Measurements from ENCODE around the gene TFF1.

TFF1 gene

DNA sequence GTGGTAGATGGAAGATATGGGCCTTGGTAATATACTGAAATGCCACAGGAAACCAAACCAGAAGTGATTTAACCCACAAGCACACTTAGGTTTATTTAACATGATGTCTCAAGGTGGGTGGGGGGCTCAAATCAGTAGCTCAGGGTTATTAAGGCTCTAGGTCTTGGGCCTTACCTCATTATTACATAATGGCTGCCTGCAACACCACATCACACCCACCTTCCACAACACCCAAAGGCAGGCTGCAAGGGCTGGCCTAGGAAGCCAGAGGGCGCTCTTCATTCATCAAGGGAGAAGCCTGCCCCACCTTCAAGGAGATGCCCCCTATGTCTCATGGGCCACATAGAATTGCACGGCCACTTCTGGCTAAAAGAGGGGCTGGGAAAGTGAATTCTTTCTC is 6.0 kb downstream of the TFF1 start:
- DNase-seq, result no peak

- no peak for DNase-seq
These were observed 7.4 kb downstream of the TFF1 start for GRCh38 chr21:42358937-42359336.

DNA sequence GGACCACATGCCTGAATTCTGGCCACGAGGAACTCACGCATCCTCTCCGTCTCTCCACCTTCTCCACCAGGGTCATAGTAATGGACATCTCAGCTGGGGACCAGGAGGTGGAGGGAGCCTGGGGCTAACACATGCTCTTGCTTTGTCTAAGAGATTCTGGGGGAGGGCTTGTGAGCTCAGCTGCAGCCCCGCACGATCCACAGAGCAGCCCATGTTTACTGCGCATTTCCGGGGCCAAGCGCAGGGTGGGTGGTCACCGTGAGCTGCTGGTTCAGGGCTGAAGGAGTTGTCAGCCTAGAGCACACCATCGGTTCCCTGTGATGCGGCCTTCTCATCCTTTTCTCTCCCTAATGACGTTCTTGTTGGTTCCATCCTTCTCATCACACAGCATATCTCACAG is 8.1 kb downstream of the TFF1 start:
- no peak for DNase-seq

DNA sequence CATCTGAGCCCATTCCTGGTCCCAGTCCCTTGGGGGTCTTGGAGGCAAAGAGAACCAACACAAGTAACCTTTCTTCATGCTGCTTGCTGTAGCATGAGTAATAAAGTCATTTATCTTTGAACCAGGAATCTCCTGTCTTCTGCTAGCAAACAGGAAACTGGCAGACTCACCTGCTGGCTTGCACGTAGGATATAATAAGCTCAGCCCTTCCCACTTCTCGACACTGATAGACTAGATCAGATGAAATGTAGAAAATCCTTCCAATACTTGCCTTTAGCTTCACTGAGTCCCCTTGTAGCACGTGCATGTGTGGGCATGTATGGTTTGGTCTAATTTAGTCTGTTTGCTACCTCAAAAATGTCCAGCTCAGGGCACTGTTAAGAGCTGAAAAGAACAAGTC is 9.0 kb downstream of the TFF1 start:
- no peak for DNase-seq

- no peak for DNase-seq
These were observed 9.7 kb downstream of the TFF1 start for GRCh38 chr21:42356650-42357049.

- no peak for DNase-seq
These were observed 10.3 kb downstream of the TFF1 start for GRCh38 chr21:42356046-42356445.

DNA sequence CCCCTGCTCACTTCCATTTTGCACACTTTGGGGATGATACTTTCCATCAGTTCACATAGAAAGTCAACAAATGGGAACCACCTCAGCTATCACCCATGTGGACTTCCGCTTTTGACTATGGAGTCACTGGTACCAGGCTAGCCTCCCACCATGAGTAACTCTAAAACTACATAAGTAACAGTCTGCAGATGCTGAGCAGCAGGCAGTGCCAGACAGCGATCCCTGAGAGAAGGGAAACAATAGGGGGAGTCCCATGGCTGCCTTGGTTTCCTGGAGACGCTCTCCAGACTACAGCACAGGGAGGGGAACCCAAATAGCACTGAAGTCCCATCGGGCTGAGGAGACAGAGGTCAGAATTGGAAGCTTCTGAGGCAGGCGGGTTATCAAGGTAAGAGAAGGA is 12.7 kb downstream of the TFF1 start:
- DNase-seq, result no peak

GRCh38 chr21:42352441-42353095 is 13.8 kb downstream of the TFF1 start:
- DNase-seq, result no peak

GRCh38 chr21:42351626-42352440 is 14.5 kb downstream of the TFF1 start:
- DNase-seq, result no peak

DNA sequence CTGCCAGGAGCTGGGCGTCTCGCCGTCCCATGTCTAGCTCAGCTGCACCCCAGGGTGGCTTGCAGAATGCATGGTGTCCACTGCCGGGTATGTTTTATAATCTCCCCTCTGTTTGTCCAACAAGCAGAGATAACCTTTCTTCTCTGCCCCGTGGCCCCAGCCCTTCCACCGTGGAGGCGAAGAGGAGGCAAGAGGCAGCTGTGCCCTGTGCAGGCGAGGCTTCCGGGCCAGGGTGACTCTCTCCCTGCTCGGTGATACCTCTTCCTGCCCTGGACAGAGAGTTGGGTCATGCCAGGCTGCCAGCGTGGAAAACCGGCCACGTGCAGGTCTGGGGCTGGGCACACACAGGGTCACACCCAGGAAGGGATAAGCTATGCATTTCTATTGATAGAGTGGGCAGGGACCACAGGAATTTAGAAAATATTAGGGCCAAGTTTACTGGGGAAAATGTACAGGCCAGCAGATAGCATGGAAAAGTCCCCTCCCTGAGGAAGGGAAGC is 15.4 kb downstream of the TFF1 start, which contains the start of gene TFF2:
Gene TFF2 (minus strand): TSS at position 68 of the 500 bp plus-strand sequence. CDS start 37 bp downstream, at position 31.
- DNase-seq, result no peak

DNA sequence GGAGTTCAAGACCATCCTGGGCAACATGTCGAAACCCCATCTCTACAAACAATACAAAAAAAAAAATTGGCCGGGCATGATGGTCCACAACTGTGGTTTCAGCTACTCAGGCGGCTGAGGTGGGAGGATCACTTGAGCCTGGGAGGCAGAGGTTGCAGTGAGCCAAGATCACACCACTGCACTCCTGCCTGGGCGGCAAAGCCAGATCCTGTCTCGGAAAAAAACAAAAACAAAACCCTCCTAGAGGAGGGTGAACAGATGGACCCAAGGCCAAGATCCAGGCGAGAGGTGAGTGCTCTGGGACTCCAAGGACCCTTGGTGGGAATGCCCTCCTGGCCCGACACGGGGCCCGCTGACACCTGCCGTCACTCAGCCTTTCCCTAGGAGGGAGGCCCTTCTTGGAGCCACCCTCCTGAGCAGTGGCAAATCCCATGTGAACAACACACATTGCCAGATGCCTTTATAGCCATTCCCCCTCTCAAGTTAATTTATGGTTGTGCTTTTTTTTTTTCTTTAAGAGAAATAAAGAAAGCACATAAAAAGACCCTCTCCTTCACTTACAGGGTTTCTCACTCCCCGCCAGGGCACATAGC is 15.9 kb downstream of the TFF1 start:
- no peak for DNase-seq

DNA sequence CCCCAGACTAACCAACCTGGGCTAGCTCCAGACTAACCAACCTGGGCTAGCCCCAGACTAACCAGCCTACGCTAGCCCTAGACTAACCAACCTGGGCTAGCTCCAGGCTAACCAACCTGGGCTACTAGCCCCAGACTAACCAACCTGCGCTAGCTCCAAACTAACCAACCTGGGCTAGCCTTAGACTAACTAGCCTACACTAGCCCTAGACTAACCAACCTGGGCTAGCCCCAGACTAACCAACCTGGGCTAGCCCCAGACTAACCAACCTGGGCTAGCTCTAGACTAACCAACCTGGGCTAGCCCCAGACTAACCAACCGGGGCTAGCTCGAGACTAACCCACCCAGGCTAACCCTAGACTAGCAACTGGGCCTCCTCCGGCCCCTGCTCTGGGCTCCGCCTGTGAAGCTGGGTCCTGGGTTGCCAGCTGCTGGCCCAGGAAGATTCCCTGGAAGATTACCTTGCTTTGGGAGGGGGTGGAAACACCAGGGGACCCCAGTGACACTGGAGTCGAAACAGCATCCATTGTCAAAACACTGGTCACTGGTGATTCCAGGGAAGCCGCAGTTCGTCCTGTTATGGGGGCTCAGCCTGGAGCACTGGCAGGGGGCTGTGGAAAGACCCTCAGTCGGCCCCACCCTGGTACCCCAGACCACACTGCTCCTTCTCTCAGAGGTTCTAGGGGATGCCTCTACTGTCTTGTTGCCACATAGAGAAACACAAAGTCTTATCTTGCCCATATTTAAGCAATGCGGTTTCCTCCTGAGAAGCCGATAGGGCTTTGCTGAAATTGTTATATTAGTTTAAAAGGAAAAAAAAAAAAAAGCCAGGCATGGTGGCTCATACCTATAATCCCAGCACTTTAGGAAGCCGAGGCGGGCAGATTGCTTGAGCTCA is 16.7 kb downstream of the TFF1 start:
- no peak for DNase-seq

DNA sequence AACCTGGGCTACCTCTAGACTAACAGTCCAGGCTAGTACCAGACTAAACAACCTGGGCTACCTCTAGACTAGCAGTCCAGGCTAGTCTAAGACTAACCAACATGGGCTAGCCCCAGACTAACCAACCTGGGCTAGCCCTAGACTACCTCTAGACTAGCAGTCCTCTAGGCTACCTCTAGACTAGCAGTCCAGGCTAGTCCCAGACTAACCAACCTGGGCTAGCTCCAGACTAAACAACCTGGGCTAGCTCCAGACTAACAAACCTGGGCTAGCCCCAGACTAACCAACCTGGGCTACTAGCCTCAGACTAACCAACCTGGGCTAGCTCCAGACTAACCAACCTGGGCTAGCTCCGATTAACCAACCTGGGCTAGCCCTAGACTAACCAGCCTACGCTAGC is 17.6 kb downstream of the TFF1 start:
- no peak for DNase-seq

- no peak for DNase-seq
These were observed 18.6 kb downstream of the TFF1 start for GRCh38 chr21:42347601-42348327.

DNA sequence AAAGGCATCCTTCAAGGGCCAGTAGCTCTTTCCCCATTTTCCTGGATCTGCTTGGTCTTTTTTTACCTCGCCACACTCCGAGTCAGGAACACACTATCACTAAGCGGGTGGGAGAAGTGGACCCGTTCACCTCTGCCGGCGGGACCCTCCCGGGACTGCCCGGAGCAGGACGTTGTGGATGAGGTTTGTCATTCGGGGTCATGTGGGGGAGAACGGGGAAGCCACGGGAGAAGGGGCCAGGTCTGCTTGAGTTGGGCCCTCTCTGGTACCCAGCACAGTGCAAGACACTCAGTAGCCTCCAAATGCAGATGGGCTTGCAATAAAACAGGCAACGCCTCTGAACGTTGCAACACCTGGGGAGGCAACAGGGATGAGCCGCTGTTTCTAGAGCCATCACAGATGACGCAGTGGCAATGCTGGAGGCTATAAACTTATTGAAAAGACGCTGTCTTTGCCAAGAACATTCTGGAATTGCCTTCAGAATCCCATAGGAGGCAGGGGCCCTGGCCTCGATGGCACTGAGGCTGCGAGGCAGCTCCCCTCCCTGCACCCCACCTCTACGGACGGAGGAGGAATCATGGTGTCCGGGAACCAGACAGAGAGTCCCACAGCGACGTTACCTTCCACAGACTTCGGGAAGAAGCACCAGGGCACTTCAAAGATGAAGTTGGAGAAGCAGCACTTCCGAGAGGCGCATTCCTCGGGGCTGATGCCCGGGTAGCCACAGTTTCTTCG is 19.3 kb downstream of the TFF1 start:
- DNase-seq, result no peak

DNA sequence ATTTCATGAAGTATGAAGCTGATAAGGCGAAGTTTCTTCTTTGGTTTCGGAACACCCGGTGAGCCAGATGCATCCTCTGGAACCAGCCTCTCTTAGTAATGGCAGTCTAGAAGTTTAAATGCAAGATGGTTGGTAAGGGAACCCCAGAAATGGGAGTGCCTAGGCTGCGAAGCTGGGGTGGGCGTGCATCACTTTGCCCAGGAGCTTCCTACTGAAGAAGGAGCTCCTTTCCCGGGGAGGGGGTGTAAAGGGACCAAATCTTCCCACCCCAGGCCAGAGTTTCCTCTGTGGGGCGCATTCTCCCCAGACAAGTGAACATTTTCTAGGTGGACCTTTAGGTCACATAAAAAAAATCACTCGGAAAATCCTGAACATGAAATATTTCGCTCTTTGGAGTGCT is 19.9 kb downstream of the TFF1 start:
- DNase-seq, result no peak

DNA sequence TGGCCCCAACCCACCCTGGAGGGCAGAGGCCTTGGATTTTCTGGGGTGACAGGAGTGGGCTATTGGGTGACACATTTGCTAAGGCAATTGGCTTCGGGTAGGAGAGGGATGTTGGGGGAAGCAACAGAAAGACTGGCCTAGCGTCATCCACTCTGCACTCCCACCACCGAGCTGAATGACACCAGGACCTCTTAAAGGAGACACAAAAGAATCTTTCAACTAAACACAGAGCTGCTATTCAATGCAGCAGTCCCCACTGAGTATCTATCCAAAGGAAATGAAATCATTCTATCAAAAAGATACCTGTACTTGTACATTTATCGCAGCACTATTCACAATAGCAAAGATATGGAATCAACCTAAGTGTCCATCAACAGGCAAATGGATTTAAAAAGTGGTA is 21.7 kb downstream of the TFF1 start:
- no peak for DNase-seq

GRCh38 chr21:42343963-42344510 is 22.3 kb downstream of the TFF1 start:
- no peak for DNase-seq

DNA sequence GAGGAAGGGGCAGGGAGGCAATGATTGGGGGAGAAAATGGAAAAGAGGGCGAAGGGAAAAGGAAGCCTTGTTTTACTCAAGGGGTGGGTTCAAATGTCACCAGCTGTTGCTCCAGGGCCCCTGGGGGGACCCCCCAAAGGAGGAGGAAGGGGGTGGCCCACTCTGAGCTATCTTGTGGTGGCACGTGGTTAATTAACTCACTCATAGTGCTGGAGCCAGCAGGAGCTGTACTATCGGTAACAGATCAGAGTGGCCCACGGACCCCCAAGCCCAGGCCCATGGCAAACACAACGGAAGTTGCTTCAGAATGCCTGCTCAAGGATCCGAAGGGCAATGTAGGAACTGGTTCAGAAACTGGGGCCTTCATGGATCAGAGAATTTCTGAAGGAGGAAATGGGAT is 22.8 kb downstream of the TFF1 start:
- no peak for DNase-seq

DNA sequence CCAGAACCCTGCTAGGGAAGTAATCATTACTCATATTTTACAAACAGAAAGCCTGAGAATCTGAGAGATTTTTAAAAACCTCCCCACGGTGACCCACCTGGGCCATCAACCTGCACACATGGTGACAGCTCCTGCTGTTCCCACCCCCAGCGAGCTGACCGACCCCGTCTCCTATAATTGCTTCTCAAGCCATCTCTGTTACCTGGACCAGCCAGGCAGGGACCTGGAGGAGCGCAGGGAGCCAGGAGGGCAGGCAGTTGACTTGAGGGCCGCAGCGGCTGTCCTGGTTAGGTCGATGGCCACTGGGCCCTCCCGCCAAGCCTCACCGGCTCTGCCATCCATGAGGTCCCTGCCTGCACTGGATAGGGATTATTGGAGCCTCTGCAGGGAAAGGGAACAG is 23.2 kb downstream of the TFF1 start:
- no peak for DNase-seq

All from activated CD4-positive, alpha-beta T cell treated with anti-CD3 and anti-CD28 coated beads, Interleukin-2, amount 50 U/mL, for 4 hours (primary cell).